Transverse colon (tissue), 4 donors: ENCODE results near the gene MTOR. TPM values are rescaled to one million over a fixed set of nuclear protein-coding genes. Genes with fewer than 3 reads are reported as not detected.

ENCODE experiments used
- DNase-seq: peaks from one replicate; pipeline ENCODE4 v3.0.0-alpha.2; 2019
- H3K27ac ChIP-seq, 4 donors: fragments of 200-600 bp; sonication (generic); 2 replicates each; pipeline ENCODE4 v1.5.1; 2016 to 2018; ENCODE audit warnings: inconsistent platforms in 4 of 4
- H3K27me3 ChIP-seq: fragments of 200-600 bp; sonication (generic); 2 replicates; pipeline ENCODE4 v1.5.1; 2017; ENCODE audit warnings: inconsistent platforms
- H3K36me3 ChIP-seq, 4 donors: fragments of 200-600 bp; sonication (generic); 2 replicates each; pipeline ENCODE4 v1.5.1; 2017 to 2019; ENCODE audit warnings: inconsistent platforms in 4 of 4
- H3K4me1 ChIP-seq, 4 donors: fragments of 200-600 bp; sonication (generic); 2 replicates each; pipeline ENCODE4 v1.5.1; 2017 to 2020; ENCODE audit warnings: inconsistent platforms in 4 of 4
- H3K4me3 ChIP-seq, 4 donors: fragments of 200-600 bp; sonication (generic); 1 replicate in 1 of 4; 2 replicates in 3 of 4; pipeline versions ENCODE4 v1.5.1 to v1.6.1; 2017 to 2019; ENCODE audit warnings: inconsistent platforms in 4 of 4
- H3K9me3 ChIP-seq, 2 donors: fragments of 200-600 bp; sonication (generic); 2 replicates each; pipeline ENCODE4 v1.5.1; 2017 to 2019; ENCODE audit warnings: inconsistent platforms in 2 of 2
- EP300 ChIP-seq: sonication (generic); formaldehyde crosslinking; IDR thresholded peaks from one replicate; pipeline ENCODE4 v1.6.1; 2017; ENCODE audit warnings: antibody characterized with exemption, low read depth
- POLR2A ChIP-seq: fragments of 450-650 bp; IDR thresholded peaks from one replicate; pipeline ENCODE4 v1.6.1; 2016; ENCODE audit warnings: antibody characterized with exemption, mild to moderate bottlenecking, moderate library complexity
- POLR2AphosphoS5 ChIP-seq, 3 donors: sonication (generic); formaldehyde crosslinking; IDR thresholded peaks; one replicate each; pipeline ENCODE4 v1.6.1; 2016; ENCODE audit warnings: antibody characterized with exemption in 3 of 3
- WGBS, 2 donors: methylation state at CpG; one replicate each; pipeline ENCODE4 v1.1.5; 2018; ENCODE audit warnings: low coverage in 1 of 2; 5-methylcytosine and 5-hydroxymethylcytosine counted together
- in situ Hi-C, 4 donors: fragments of 200-750 bp; cut with MboI; loops; one replicate each; pipeline versions ENCODE4 v1.15.0 to v1.15.1; 2017; ENCODE audit warnings: low sequenced_read_pairs in 3 of 4, low pct_ligation_motif_present in 1 of 4, low pct_unique_long_range_greater_than_20kb in 1 of 4
- intact Hi-C: fragments of 100-400 bp; cut with DNase I; formaldehyde crosslinking; loops from one replicate; pipeline ENCODE4 v1.15.1; 2023; ENCODE audit warnings: low total_unique reads
- total RNA-seq, 4 donors: library from RNA; depleted of rRNA; stranded (reverse); fragments of >200 nt; gene quantifications; one replicate each; pipeline ENCODE4 v1.1.0, GENCODE V29; 2016
- TF ChIP-seq, protein P1 (sequence below), 5 experiments: fragments of 200-600 bp in 3 of 5; fragments of 450-650 bp in 2 of 5; sonication (generic) in 3 of 5; IDR thresholded peaks; 1 replicate in 2 of 5; 2 replicates in 3 of 5; pipeline ENCODE4 v1.5.1; 2016 to 2017; ENCODE audit warnings: antibody characterized with exemption in 5 of 5, inconsistent platforms in 3 of 5, mild to moderate bottlenecking in 2 of 5, moderate library complexity in 1 of 5

Gene MTOR
- total RNA-seq, 4 donors from 2014 or later, result 31.0 to 45.6 (median 40.6) TPM

DNA sequence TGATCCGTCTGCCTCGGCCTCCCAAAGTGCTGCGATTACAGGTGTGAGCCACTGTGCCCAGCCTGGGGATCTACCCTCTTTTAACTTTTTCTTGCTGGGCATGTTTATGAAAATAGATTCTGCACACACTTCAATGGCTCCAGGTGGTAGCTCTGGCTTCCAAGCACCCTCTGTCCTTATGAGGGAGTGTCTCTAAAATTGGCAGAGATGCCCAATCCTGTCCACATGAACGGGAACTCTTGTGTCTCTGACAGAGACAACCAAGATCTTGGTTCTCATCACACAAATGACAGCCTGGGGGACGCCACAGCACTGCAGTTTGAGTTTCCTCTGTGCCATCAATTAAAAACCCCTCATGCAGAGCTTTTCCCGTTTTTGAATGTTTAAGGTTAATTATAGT is 116.6 kb downstream of the MTOR start:
- no peak for TF ChIP-seq POLR2AphosphoS5 (IDR thresholded peaks at IDR 0.05)
- no peak for TF ChIP-seq POLR2A
- TF ChIP-seq, protein P1, sequence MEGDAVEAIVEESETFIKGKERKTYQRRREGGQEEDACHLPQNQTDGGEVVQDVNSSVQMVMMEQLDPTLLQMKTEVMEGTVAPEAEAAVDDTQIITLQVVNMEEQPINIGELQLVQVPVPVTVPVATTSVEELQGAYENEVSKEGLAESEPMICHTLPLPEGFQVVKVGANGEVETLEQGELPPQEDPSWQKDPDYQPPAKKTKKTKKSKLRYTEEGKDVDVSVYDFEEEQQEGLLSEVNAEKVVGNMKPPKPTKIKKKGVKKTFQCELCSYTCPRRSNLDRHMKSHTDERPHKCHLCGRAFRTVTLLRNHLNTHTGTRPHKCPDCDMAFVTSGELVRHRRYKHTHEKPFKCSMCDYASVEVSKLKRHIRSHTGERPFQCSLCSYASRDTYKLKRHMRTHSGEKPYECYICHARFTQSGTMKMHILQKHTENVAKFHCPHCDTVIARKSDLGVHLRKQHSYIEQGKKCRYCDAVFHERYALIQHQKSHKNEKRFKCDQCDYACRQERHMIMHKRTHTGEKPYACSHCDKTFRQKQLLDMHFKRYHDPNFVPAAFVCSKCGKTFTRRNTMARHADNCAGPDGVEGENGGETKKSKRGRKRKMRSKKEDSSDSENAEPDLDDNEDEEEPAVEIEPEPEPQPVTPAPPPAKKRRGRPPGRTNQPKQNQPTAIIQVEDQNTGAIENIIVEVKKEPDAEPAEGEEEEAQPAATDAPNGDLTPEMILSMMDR (IDR thresholded peaks at IDR 0.05), result no peak
- TF ChIP-seq EP300, result no peak
- peaks cover 0 to 56% (median 16%) of the 10 kb centered on the region in 4 donors for H3K36me3 ChIP-seq
- intact Hi-C loops, result no loop called here
- no peaks in the 10 kb centered on the region for H3K9me3 ChIP-seq
- DNase-seq, result no peak
- no peaks in the 10 kb centered on the region for H3K4me1 ChIP-seq
- 80 to 94% methylated on average over 1 to 6 of the region's 6 CpGs for WGBS, 2 donors
- H3K27ac ChIP-seq, result no peak overlapping the region
- in situ Hi-C loops, result no loop called here
- H3K4me3 ChIP-seq, result no peak overlapping the region
- H3K27me3 ChIP-seq, result no peaks in the 10 kb centered on the region

DNA sequence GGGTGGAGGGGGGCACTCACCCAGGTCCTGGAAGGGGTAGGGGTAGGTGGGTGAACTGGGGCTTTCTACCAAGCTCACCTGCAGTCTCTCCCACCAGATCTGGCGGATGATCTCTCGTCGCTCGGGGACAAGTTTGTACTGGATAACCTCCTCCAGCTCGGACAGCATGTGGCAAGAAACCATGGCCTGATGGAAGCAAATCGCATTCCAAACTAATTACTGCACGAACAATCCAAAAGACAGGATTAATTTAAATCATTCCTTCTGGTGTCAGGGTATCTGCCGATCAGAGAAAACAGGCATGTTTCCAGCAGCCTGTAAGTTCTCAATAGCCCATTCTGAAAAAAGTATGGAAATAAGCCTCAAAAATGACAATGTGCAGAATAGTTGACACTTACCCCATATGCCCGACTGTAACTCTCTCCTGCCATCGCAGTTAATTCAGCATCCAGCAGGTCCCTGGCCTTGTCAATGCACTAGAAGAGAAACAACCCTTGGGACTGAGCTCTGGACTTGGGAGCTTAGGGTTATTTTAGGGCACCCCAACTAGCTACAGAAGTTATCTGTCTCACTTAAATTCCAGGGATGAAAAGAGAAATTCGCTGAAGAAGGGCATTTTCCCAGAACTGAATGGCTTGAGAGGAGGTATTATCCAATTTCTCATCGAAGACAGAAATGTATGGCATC is 117.6 kb downstream of the MTOR start:
- Histone ChIP-seq H3K36me3 (peaks cover 0 to 56% (median 16%) of the 10 kb centered on the region in 4 donors), H3K9me3 (no peaks in the 10 kb centered on the region), H3K27me3 (no peaks in the 10 kb centered on the region), H3K4me3 (no peak overlapping the region), H3K4me1 (no peaks in the 10 kb centered on the region), H3K27ac (no peak overlapping the region)
- intact Hi-C loops (no loop called here), in situ Hi-C loops (no loop called here)
- TF ChIP-seq EP300, result no peak
- TF ChIP-seq POLR2AphosphoS5 (IDR thresholded peaks at IDR 0.05), result no peak
- no peak for TF ChIP-seq POLR2A
- TF ChIP-seq, protein P1 (IDR thresholded peaks at IDR 0.05), result no peak
- no peak for DNase-seq
- 88 to 94% methylated on average over 7 to 12 of the region's 12 CpGs for WGBS, 2 donors

DNA sequence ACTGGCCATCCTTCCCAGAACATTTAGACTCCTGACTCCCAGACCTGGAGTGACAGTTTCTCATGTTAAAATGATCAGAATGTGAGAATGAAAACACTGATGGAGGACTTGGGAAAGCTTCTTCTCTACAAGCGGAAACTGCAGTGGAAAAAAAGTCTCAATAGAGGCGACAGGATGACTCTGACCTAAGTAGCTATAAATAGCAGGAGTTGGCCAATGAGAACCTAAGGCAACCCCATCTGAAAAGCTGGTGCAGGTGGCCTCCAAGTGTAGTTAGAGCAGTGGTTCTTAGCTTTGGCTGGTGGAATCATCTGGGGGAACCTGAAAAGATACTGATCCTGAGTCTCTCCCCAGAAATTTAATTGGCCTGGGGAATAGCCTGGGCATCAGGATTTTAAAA is 118.4 kb downstream of the MTOR start:
- Histone ChIP-seq H3K9me3 (no peaks in the 10 kb centered on the region), H3K27ac (no peak overlapping the region), H3K4me1 (no peaks in the 10 kb centered on the region), H3K36me3 (peaks cover 0 to 54% (median 18%) of the 10 kb centered on the region in 4 donors), H3K4me3 (no peak overlapping the region), H3K27me3 (no peaks in the 10 kb centered on the region)
- in situ Hi-C loops, result no loop called here
- intact Hi-C loops, result no loop called here
- DNase-seq, result no peak
- WGBS, 2 donors, result 83% methylated on average over 2 of the region's 2 CpGs
- TF ChIP-seq EP300 (no peak), POLR2A (no peak), POLR2AphosphoS5 (IDR thresholded peaks at IDR 0.05) (no peak)
- TF ChIP-seq, protein P1 (IDR thresholded peaks at IDR 0.05), result no peak

DNA sequence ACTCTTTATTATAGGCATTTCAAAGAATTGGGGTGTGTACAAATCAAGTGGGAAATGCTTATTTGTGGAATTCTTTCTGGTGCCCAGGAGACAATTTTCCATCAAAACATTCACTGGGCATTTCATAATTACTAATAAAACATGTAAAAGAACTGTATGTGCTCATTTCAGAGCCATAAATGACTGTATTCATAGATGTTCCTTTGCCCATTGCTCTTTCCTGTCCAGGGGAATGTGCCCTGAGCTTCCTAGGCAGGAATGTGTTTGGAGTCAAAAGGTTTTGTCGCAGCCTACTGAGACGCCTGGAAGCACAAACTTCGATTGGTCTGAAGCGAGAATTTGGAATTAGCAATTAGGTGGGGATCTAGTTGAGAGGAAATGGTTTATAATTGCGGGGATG is 119.0 kb downstream of the MTOR start:
- Histone ChIP-seq H3K27me3 (no peaks in the 10 kb centered on the region), H3K9me3 (no peaks in the 10 kb centered on the region), H3K27ac (no peak overlapping the region), H3K4me3 (no peak overlapping the region), H3K4me1 (no peaks in the 10 kb centered on the region), H3K36me3 (peaks cover 0 to 54% (median 15%) of the 10 kb centered on the region in 4 donors)
- TF ChIP-seq EP300, result no peak
- TF ChIP-seq POLR2A, result no peak
- TF ChIP-seq, protein P1 (IDR thresholded peaks at IDR 0.05), result no peak
- no peak for TF ChIP-seq POLR2AphosphoS5 (IDR thresholded peaks at IDR 0.05)
- in situ Hi-C loops, result no loop called here
- intact Hi-C loops, result no loop called here
- no peak for DNase-seq
- WGBS, 2 donors, result 95 to 100% methylated on average over 5 of the region's 5 CpGs
